Caki2 (cell line): ENCODE data around the gene ZBTB7A. TPM values are rescaled to one million over a fixed set of nuclear protein-coding genes. Genes with fewer than 3 reads are reported as not detected.
"Not testable (repeated sequence)": the region's sequence is repeated elsewhere in the genome, so short reads cannot be mapped to it uniquely, and the experiment has no call there.

Source experiments
- DNase-seq: peaks from one replicate; pipeline ENCODE4 v3.0.0-alpha.2; 2015; ENCODE audit warnings: low read depth
- in situ Hi-C: cut with HindIII; loops from 2 replicates; pipeline ENCODE4 v1.10.0; 2016; ENCODE audit warnings: low sequenced_read_pairs, low pct_unique_long_range_greater_than_20kb, mixed read lengths
- total RNA-seq: library from RNA; depleted of rRNA; stranded (reverse); fragments of >200 nt; shearing (Covaris generic); gene quantifications from 2 replicates; pipeline ENCODE4 v1.2.3, GENCODE V29; 2014; ENCODE audit warnings: low replicate concordance; rRNA removed

ZBTB7A gene
- total RNA-seq, 1 experiment from 2014 or later, result 19.6 TPM

GRCh38 chr19:4012975-4013634 is 53.6 kb downstream of the ZBTB7A start:
- DNase-seq, result no peak
- in situ Hi-C loops, result no loop called here

- DNase-seq, result no peak
- in situ Hi-C loops, result no loop called here
These were observed 54.4 kb downstream of the ZBTB7A start for GRCh38 chr19:4012092-4012974.

- DNase-seq, in situ Hi-C loops: not testable (repeated sequence)
These were observed 55.3 kb downstream of the ZBTB7A start for GRCh38 chr19:4011430-4011829.

GRCh38 chr19:4010808-4011110 is 55.9 kb downstream of the ZBTB7A start:
- in situ Hi-C loops, result no loop called here
- DNase-seq, result no peak

GRCh38 chr19:4009990-4010807 is 56.5 kb downstream of the ZBTB7A start:
- in situ Hi-C loops, result no loop called here
- no peak for DNase-seq

- peak; percentile 31 for DNase-seq
- in situ Hi-C loops, result no loop called here
These were observed 58.7 kb downstream of the ZBTB7A start for GRCh38 chr19:4007836-4008539.

- in situ Hi-C loops, result no loop called here
- peak; percentile 99 for DNase-seq
These were observed 59.5 kb downstream of the ZBTB7A start, which contains the start of gene PIAS4 for GRCh38 chr19:4007021-4007835. TSS of gene PIAS4 (plus strand) at chr19:4007736. CDS start at chr19:4007761, 25 bp downstream.

GRCh38 chr19:4005436-4005835 is 61.3 kb downstream of the ZBTB7A start:
- in situ Hi-C loops, DNase-seq: not testable (repeated sequence)

GRCh38 chr19:4000798-4001197 is 65.9 kb downstream of the ZBTB7A start:
- DNase-seq, in situ Hi-C loops: not testable (repeated sequence)

- in situ Hi-C loops, result loop anchor here (25.0 kb wide), 1 partner anchor 213 kb away; no protein-coding TSS in a partner anchor
These were observed 67.9 kb downstream of the ZBTB7A start for GRCh38 chr19:3998667-3999412.

GRCh38 chr19:3995607-3996006 is 71.1 kb downstream of the ZBTB7A start:
- in situ Hi-C loops, result loop anchor here (25.0 kb wide), 1 partner anchor 217 kb away; no protein-coding TSS in a partner anchor
- no peak for DNase-seq

More at GRCh38 chr19:3998667-3999412, 67.9 kb downstream of the ZBTB7A start:
- DNase-seq, result not testable (repeated sequence)

Other genes with a start within 250 kb of the ZBTB7A start
- gene ZFR2, start 197.9 kb downstream of the ZBTB7A start, total RNA-seq, result not detected in 2 replicates
- gene ATCAY, start 186.2 kb downstream of the ZBTB7A start, total RNA-seq, result not detected in 2 replicates
- gene NMRK2, start 133.8 kb downstream of the ZBTB7A start, total RNA-seq, result not detected in 2 replicates
- gene DAPK3, start 95.8 kb downstream of the ZBTB7A start, total RNA-seq, result 77.2 and 105 TPM in 2 replicates
- 2,780 and 2,952 TPM in 2 replicates for gene EEF2, start 81.4 kb downstream of the ZBTB7A start, total RNA-seq
- 18.2 and 18.4 TPM in 2 replicates for gene PIAS4, start 59.2 kb downstream of the ZBTB7A start, total RNA-seq
- gene MAP2K2, start 57.2 kb upstream of the ZBTB7A start, total RNA-seq, result 318 and 353 TPM in 2 replicates
- not detected in 2 replicates for gene CREB3L3, start 86.7 kb upstream of the ZBTB7A start, total RNA-seq
- gene SIRT6, start 115.7 kb upstream of the ZBTB7A start, total RNA-seq, result 27.2 and 28.8 TPM in 2 replicates
- 0.64 and 1.9 TPM in 2 replicates for gene ANKRD24, start 115.8 kb upstream of the ZBTB7A start, total RNA-seq
- gene EBI3, start 162.6 kb upstream of the ZBTB7A start, total RNA-seq, result 0.14 and 3.3 TPM in 2 replicates
- gene YJU2, start 180.2 kb upstream of the ZBTB7A start, total RNA-seq, result 42.0 and 46.9 TPM in 2 replicates
- not detected in 2 replicates for gene SHD, start 212.4 kb upstream of the ZBTB7A start, total RNA-seq
- gene TMIGD2, start 235.5 kb upstream of the ZBTB7A start, total RNA-seq, result not detected in 2 replicates
- 12.7 and 15.8 TPM in 2 replicates for gene FSD1, start 237.7 kb upstream of the ZBTB7A start, total RNA-seq